ENCODE results near the gene CDH23. TPM values are rescaled to one million over a fixed set of nuclear protein-coding genes. Genes with fewer than 3 reads are reported as not detected.

CDH23 gene
- total RNA-seq (0.30 and 0.56 TPM in 2 replicates), polyA plus RNA-seq (0.66 and 1.5 TPM in 2 replicates)

- Histone ChIP-seq H3K9me2 (replicated peaks; ENCODE audit: insufficient read depth) (no peaks in the 10 kb centered on the region), H3K27me3 (peaks cover 45% of the 10 kb centered on the region), H3K36me3 (replicated peaks; ENCODE audit: insufficient read depth, low read depth) (no peaks in the 10 kb centered on the region), H4K20me1 (ENCODE audit: insufficient read depth, poor library complexity, severe bottlenecking) (no peaks in the 10 kb centered on the region), H2AFZ (peak within 1 kb of the TSS; percentile 56), H3K4me1 (ENCODE audit: insufficient read depth) (peaks cover 8% of the 10 kb centered on the region), H3K4me2 (peak within 1 kb of the TSS; percentile 98), H3K79me2 (no peaks in the 10 kb centered on the region), H3K9me3 (ENCODE audit: low read depth) (no peaks in the 10 kb centered on the region), H3K27ac (no peak within 1 kb of the TSS), H3K4me3 (peak within 1 kb of the TSS; percentile 42)
- peak; percentile 50 for DNase-seq (ENCODE audit: low spot score)
- TF ChIP-seq CTCF (IDR thresholded peaks at IDR 0.05; ENCODE audit: poor library complexity): no peak
- TF ChIP-seq EZH2phosphoT487 (IDR thresholded peaks at IDR 0.05; ENCODE audit: low read depth, severe bottlenecking, unreplicated experiment): no peak
- no peak for TF ChIP-seq EZH2 (IDR thresholded peaks at IDR 0.05; ENCODE audit: borderline replicate concordance)
- 2% methylated on average over 39 of the region's 91 CpGs for WGBS (ENCODE audit: low lambda C conversion rate, missing lambda C conversion rate)
These were observed at the start of gene CDH23 for GRCh38 chr10:71396711-71397295. TSS of gene CDH23 (plus strand) at chr10:71396920. CDS start at chr10:71439832, 42,912 bp downstream.

GRCh38 chr10:71347587-71348395, 48.9 kb upstream of the CDH23 start:
- Histone ChIP-seq H3K4me3 (no peak overlapping the region), H3K4me1 (ENCODE audit: insufficient read depth) (peaks cover 43% of the 10 kb centered on the region), H3K4me2 (peak overlapping the region; percentile 16), H3K27me3 (no peaks in the 10 kb centered on the region), H2AFZ (no peak overlapping the region), H3K9me3 (ENCODE audit: low read depth) (no peaks in the 10 kb centered on the region), H3K9me2 (replicated peaks; ENCODE audit: insufficient read depth) (no peaks in the 10 kb centered on the region), H3K79me2 (no peaks in the 10 kb centered on the region), H3K36me3 (replicated peaks; ENCODE audit: insufficient read depth, low read depth) (no peaks in the 10 kb centered on the region), H3K27ac (peak overlapping the region; percentile 82), H4K20me1 (ENCODE audit: insufficient read depth, poor library complexity, severe bottlenecking) (no peaks in the 10 kb centered on the region)
- peak; percentile 55 for DNase-seq (ENCODE audit: low spot score)
- TF ChIP-seq CTCF (IDR thresholded peaks at IDR 0.05; ENCODE audit: poor library complexity) (no peak), EZH2 (IDR thresholded peaks at IDR 0.05; ENCODE audit: borderline replicate concordance) (no peak), EZH2phosphoT487 (IDR thresholded peaks at IDR 0.05; ENCODE audit: low read depth, severe bottlenecking, unreplicated experiment) (no peak)
- 61% methylated on average over 14 of the region's 14 CpGs for WGBS (ENCODE audit: low lambda C conversion rate, missing lambda C conversion rate)

GRCh38 chr10:71348850-71349249, 47.9 kb upstream of the CDH23 start:
- Histone ChIP-seq H3K4me1 (ENCODE audit: insufficient read depth) (peaks cover 33% of the 10 kb centered on the region), H3K4me3 (no peak overlapping the region), H3K4me2 (no peak overlapping the region), H4K20me1 (ENCODE audit: insufficient read depth, poor library complexity, severe bottlenecking) (no peaks in the 10 kb centered on the region), H2AFZ (no peak overlapping the region), H3K27me3 (no peaks in the 10 kb centered on the region), H3K36me3 (replicated peaks; ENCODE audit: insufficient read depth, low read depth) (no peaks in the 10 kb centered on the region), H3K27ac (peak overlapping the region; percentile 82), H3K9me2 (replicated peaks; ENCODE audit: insufficient read depth) (no peaks in the 10 kb centered on the region), H3K9me3 (ENCODE audit: low read depth) (no peaks in the 10 kb centered on the region), H3K79me2 (no peaks in the 10 kb centered on the region)
- no peak for DNase-seq (ENCODE audit: low spot score)
- TF ChIP-seq EZH2 (IDR thresholded peaks at IDR 0.05; ENCODE audit: borderline replicate concordance) (no peak), EZH2phosphoT487 (IDR thresholded peaks at IDR 0.05; ENCODE audit: low read depth, severe bottlenecking, unreplicated experiment) (no peak), CTCF (IDR thresholded peaks at IDR 0.05; ENCODE audit: poor library complexity) (no peak)
- WGBS (ENCODE audit: low lambda C conversion rate, missing lambda C conversion rate): 96% methylated on average over 1 of the region's 1 CpG
